Duodenal mucosa (tissue), 2 donors: ENCODE measurements around the gene C1orf115.

Experiments used
- H3K27ac ChIP-seq: one replicate; pipeline ENCODE4 v1.7.0; 2013; ENCODE audit warnings: low read depth, low read length
- H3K27me3 ChIP-seq, 2 donors: one replicate each; pipeline ENCODE4 v1.7.0; 2013; ENCODE audit warnings: low read length in 2 of 2, control low read depth in 1 of 2; ENCODE audit not compliant: insufficient read depth in 2 of 2, control insufficient read depth in 1 of 2
- H3K36me3 ChIP-seq, 2 donors: one replicate each; pipeline ENCODE4 v1.7.0; 2013; ENCODE audit warnings: low read length in 2 of 2, control low read depth in 1 of 2; ENCODE audit not compliant: insufficient read depth in 2 of 2, control insufficient read depth in 1 of 2
- H3K4me1 ChIP-seq, 2 donors: one replicate each; pipeline ENCODE4 v1.7.0; 2013; ENCODE audit warnings: low read length in 2 of 2, control low read depth in 1 of 2; ENCODE audit not compliant: insufficient read depth in 2 of 2, control insufficient read depth in 1 of 2
- H3K4me3 ChIP-seq, 2 donors: one replicate each; pipeline ENCODE4 v1.7.0; 2013; ENCODE audit warnings: low read length in 2 of 2, low read depth in 1 of 2
- H3K9ac ChIP-seq, 2 donors: one replicate each; pipeline ENCODE4 v1.7.0; 2013; ENCODE audit warnings: low read length in 2 of 2, low read depth in 1 of 2
- H3K9me3 ChIP-seq, 2 donors: one replicate each; pipeline ENCODE4 v1.7.0; 2013; ENCODE audit warnings: low read length in 2 of 2, control low read depth in 1 of 2; ENCODE audit not compliant: control insufficient read depth in 1 of 2

The C1orf115 gene

DNA sequence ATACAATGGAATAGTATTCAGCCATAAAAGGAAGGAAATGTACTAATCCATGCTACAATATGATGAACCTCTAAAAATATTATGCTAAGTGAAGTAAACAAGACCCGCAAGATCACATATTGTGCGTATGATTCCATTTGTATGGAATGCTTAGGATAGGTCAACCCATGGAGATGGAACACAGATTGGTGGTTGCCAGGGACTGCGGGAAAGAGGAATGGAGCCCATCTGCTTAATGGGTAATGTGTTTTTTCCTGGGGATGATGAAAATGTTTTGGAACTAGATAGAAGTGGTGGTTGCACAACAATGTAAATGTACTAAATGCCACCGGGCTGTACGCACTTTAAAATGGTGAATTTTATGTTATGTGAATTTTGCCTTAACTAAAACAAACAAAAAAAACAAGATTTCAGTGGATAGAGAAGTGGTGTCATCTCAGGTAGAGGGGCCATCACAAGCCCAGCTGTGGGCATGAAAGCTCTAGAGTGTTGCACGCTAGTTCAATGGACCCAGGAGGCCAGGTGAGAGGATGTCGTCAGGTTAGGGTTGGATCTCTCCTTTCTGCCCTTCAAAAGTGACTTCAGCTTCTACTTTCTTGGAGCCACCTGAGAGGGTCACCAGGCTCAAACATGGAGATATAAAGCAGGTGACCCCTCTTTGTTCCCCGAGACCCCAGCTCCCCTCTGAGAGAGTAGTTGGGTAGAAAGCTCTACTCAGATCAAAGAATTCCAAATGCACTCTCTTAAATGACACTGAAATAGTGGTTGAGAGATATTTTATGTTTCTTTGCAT lies 2.5 kb downstream of the C1orf115 start:
- H3K9ac ChIP-seq: no peak overlapping the region
- H3K4me3 ChIP-seq: peak overlapping the region in 1 of 2 donors; percentile 87
- peaks cover 4 to 14% of the 10 kb centered on the region in 2 donors for H3K36me3 ChIP-seq
- peaks cover 7 to 12% of the 10 kb centered on the region in 2 donors for H3K4me1 ChIP-seq
- H3K27ac ChIP-seq: no peak overlapping the region
- no peaks in the 10 kb centered on the region for H3K9me3 ChIP-seq
- no peaks in the 10 kb centered on the region for H3K27me3 ChIP-seq

DNA sequence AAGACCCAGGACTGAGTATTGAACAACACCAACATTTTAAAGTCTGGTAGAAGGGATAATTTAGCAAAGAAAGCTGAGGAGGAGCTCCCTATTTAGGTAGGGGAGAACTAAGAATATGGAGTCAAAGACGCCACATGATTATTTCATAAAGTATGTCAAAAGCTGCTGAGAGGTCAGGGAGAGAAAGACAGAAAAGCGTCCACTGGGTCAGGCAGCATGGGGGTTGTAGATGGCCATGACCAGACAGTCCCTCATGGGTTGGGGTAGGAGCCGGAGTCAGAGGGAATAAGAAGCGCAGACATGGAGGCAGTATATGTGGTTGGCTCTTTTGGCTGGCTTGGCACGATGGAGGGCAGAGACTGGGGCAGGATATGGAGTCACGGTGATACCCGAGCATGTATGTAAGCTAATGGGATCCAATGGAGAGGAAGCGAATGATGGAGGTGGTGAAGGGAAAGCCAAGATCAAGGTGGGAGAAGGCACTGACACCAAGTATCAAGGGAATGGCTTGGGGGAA lies 4.8 kb downstream of the C1orf115 start:
- Histone ChIP-seq H3K9ac (no peak overlapping the region), H3K27me3 (no peaks in the 10 kb centered on the region), H3K36me3 (peaks cover 4 to 24% of the 10 kb centered on the region in 2 donors), H3K4me3 (no peak overlapping the region), H3K4me1 (peaks cover 5 to 7% of the 10 kb centered on the region in 2 donors), H3K9me3 (no peaks in the 10 kb centered on the region), H3K27ac (no peak overlapping the region)

DNA sequence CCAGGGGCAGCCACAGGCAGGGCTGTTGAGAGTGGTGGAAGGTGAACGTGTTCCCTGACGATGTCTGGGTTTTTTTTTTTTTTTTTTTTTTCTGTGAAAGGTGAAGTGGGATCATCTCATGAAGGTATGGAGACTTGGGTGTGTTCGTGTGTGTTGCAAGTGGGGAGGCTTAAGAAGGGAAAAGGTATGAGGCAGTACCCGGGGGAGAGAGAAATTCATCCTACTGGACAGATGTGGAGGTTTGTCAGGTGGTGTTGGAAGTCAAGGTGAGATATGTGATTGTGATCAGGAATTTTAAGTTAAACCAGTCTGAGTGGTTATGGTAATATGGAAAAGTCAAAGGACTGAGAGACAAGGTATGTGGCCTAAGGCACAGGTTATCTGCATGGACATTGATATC lies 5.3 kb downstream of the C1orf115 start:
- Histone ChIP-seq H3K36me3 (peaks cover 4 to 24% of the 10 kb centered on the region in 2 donors), H3K4me1 (peaks cover 6 to 8% of the 10 kb centered on the region in 2 donors), H3K9ac (no peak overlapping the region), H3K27ac (no peak overlapping the region), H3K4me3 (no peak overlapping the region), H3K27me3 (no peaks in the 10 kb centered on the region), H3K9me3 (no peaks in the 10 kb centered on the region)

DNA sequence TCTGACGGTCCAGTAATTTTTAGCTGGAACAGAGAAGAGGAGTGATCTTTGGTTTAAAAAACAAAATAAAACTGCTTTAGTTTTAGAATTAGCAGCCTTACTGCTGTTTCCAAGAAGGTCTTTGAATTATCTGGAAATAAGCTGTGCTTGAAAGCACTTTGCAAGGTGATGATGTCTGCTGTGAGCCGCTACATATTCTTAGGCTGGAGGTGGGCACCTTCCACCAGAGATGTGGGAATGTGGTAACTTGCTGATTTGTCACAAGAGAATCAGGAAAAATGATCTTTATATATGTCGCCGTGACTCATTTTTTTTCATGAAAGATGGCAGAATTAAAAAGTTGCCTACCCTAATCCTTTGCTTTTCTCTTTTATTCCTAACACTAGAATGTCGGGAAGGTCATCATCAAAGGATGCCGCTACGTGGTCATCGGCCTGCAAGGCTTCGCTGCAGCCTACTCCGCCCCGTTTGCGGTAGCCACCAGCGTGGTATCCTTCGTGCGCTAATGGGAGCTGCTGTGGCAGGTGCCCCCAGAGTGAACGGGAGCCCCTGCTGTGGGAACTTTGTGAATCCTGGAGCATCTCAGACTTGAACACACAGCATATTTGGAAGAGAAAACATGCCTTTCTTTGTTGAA lies 6.2 kb downstream of the C1orf115 start:
- no peaks in the 10 kb centered on the region for H3K9me3 ChIP-seq
- no peaks in the 10 kb centered on the region for H3K27me3 ChIP-seq
- H3K27ac ChIP-seq: no peak overlapping the region
- H3K4me1 ChIP-seq: peaks cover 5 to 13% of the 10 kb centered on the region in 2 donors
- H3K36me3 ChIP-seq: peaks cover 4 to 24% of the 10 kb centered on the region in 2 donors
- no peak overlapping the region for H3K9ac ChIP-seq
- no peak overlapping the region for H3K4me3 ChIP-seq

DNA sequence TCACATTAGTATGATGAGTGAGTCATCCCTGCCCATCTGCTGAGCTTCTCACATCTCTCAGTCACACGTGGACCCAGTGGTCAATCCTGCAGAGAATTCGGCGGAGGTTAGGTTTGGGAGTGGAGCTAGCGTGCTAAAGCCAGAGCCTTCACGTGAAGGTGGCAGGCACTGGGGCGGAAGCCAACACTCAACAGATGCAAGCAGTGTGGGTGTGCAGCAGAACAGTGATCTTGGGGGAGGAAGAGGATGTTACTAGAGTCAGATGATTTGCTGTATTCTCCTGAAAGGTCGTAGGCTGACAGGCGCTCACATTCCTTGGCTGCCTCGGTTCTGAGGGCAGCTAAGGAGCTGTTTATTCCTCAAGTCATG lies 6.7 kb downstream of the C1orf115 start:
- H3K27me3 ChIP-seq: no peaks in the 10 kb centered on the region
- no peaks in the 10 kb centered on the region for H3K9me3 ChIP-seq
- H3K27ac ChIP-seq: no peak overlapping the region
- no peak overlapping the region for H3K9ac ChIP-seq
- H3K36me3 ChIP-seq: peaks cover 4 to 24% of the 10 kb centered on the region in 2 donors
- peaks cover 0 to 11% of the 10 kb centered on the region in 2 donors for H3K4me1 ChIP-seq
- H3K4me3 ChIP-seq: no peak overlapping the region

DNA sequence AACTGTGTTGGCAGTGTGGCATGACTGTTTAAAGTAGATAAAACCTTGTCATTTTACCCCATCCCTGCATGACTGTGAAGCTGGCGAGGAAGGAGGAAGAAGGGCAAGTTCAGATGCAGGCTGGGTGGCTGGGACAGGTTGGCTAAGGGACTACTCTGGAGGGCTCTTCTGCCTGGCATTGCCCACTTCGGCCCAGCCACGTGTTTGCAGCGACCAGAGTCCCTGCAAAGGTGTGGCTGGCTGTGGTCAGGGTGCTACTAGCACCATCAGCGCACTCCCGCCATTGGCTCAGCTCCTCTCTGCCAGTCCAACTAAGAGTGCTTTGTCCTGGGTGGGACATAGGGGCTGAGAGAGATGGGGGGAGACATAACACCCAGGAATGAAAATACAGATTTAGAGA lies 7.2 kb downstream of the C1orf115 start:
- no peaks in the 10 kb centered on the region for H3K9me3 ChIP-seq
- H3K27me3 ChIP-seq: no peaks in the 10 kb centered on the region
- H3K4me3 ChIP-seq: no peak overlapping the region
- H3K9ac ChIP-seq: no peak overlapping the region
- H3K36me3 ChIP-seq: peaks cover 4 to 24% of the 10 kb centered on the region in 2 donors
- H3K4me1 ChIP-seq: peaks cover 0 to 10% of the 10 kb centered on the region in 2 donors
- H3K27ac ChIP-seq: no peak overlapping the region

DNA sequence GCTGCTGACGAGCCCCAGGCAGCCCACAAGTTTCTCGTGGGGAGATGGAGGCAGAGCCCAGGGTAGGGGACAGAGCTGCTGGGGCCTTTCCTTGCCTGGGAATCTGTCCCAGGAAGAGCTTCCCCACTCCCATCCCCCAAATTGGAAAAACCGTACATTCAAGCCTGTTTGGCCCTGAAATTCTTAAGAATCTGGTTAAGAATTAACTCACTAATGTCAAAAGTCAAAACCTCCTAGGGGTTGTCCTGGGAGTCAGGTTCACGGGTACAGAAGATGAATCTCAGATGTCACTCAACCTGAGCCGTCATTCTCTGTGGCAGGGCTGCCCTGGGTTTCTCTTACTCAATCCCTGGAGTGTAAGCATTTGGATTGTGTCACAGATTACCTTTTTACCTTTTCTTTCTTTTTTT lies 8.4 kb downstream of the C1orf115 start:
- Histone ChIP-seq H3K27ac (no peak overlapping the region), H3K9me3 (no peaks in the 10 kb centered on the region), H3K4me3 (no peak overlapping the region), H3K27me3 (no peaks in the 10 kb centered on the region), H3K9ac (no peak overlapping the region), H3K36me3 (peaks cover under 1 to 24% of the 10 kb centered on the region in 2 donors), H3K4me1 (peaks cover 0 to 10% of the 10 kb centered on the region in 2 donors)

DNA sequence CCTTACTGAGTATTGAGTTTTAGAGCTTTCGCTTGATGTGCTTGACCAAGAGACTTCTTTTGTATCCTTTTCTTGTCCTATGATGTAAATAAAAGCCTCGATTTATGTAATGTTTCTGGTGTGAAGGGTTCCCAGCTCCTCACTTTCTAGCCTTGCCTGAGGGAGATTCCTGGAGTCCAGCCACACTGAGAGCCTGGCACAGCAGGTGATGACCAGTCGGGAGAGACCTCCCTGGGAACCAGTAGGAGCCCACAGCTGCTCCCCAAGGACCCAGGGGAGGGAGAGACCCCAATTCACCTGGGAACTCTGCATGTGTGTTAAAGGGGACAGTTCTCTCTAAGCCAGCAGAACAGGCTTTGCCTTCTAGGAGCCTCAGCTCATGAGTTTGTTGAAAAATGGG lies 8.9 kb downstream of the C1orf115 start:
- Histone ChIP-seq H3K4me1 (peaks cover 0 to 10% of the 10 kb centered on the region in 2 donors), H3K27me3 (no peaks in the 10 kb centered on the region), H3K36me3 (peaks cover 0 to 24% of the 10 kb centered on the region in 2 donors), H3K9ac (no peak overlapping the region), H3K27ac (no peak overlapping the region), H3K9me3 (no peaks in the 10 kb centered on the region), H3K4me3 (no peak overlapping the region)

DNA sequence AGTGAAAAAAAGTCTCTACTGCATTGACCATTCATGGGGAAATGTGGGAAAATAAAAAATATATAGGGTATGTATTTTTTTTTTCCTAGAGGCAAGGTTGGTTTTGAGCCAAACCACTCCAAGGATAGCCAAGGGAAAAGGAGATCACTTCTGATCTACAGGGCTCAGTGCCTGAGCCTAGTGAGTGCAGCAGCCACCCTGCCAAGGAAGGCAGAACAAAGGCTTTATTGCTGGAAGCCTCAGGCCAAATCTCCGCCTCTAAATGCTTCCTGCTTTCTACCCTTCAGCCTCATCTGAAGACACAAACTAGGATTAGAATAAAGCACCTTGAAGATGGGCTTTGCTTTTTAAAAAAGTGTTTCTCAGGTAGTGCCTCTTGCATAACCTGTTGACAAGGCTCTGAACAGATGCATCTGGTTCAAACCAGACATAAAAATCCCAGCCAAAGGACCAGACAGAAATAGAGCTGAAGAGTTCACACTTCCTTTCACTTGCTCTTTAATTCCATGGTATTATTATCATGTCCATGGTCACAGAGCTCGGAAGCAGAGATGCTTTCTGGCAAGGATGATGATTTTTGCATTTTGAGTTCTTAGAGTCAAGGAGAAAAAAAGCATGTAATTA lies 10.5 kb downstream of the C1orf115 start:
- H3K36me3 ChIP-seq: peaks cover 0 to 24% of the 10 kb centered on the region in 2 donors
- no peaks in the 10 kb centered on the region for H3K27me3 ChIP-seq
- H3K9ac ChIP-seq: no peak overlapping the region
- no peak overlapping the region for H3K27ac ChIP-seq
- no peak overlapping the region for H3K4me3 ChIP-seq
- H3K9me3 ChIP-seq: no peaks in the 10 kb centered on the region
- peaks cover 7 to 19% of the 10 kb centered on the region in 2 donors for H3K4me1 ChIP-seq

DNA sequence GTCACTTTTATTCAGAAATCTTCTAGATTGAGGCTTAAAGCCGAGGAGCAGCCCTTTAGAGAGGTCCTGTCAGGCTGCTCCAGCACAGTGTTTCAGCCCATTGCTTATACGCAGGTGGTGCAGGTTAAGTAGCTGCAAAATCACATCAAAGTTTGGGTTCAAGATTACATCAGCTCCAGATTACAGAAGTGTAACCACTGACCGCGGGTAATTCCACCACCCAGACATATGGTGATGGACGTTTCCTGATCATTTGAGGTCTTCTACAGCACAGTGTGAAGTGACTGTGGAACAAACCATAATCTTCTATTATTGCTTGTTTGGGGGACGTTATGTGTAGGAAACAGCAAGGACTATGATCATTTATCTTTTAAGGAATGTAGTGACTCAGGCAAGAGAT lies 11.8 kb downstream of the C1orf115 start:
- H3K27me3 ChIP-seq: no peaks in the 10 kb centered on the region
- peaks cover 20 to 32% of the 10 kb centered on the region in 2 donors for H3K4me1 ChIP-seq
- H3K27ac ChIP-seq: no peak overlapping the region
- no peaks in the 10 kb centered on the region for H3K9me3 ChIP-seq
- no peak overlapping the region for H3K9ac ChIP-seq
- H3K36me3 ChIP-seq: peaks cover 0 to 16% of the 10 kb centered on the region in 2 donors
- no peak overlapping the region for H3K4me3 ChIP-seq
